ENCODE measurements around the gene LAMA2.
A peak's percentile ranks its signal among the peaks of the same experiment; 100 is the strongest.

LAMA2 gene

GRCh38 chr6:129215916-129216520 is 333.1 kb downstream of the LAMA2 start:
- Histone ChIP-seq H3K14ac (ENCODE audit: low read length in 2 of 2) (no peak overlapping the region), H2BK5ac (ENCODE audit: low read depth, low read length, poor library complexity, severe bottlenecking) (no peak overlapping the region), H4K8ac (ENCODE audit: low read length) (no peak overlapping the region), H3K4me2 (ENCODE audit: low read length, poor library complexity, severe bottlenecking) (no peak overlapping the region), H3K79me1 (replicated peaks; ENCODE audit: low read length, poor library complexity, severe bottlenecking) (no peaks in the 10 kb centered on the region), H3K4ac (ENCODE audit: low read depth in 1 of 2, low read length in 2 of 2) (no peak overlapping the region), H3K4me3 (ENCODE audit: insufficient read depth in 1 of 2, low read depth in 1 of 2, low read length in 2 of 2) (no peak overlapping the region), H3K36me3 (ENCODE audit: control insufficient read depth in 1 of 2, insufficient read depth in 2 of 2, low read depth in 1 of 2, low read length in 2 of 2) (no peaks in the 10 kb centered on the region), H2BK15ac (ENCODE audit: low read depth, poor library complexity, severe bottlenecking) (no peak overlapping the region), H4K91ac (ENCODE audit: low read length) (no peak overlapping the region), H3K4me1 (ENCODE audit: control insufficient read depth, insufficient read depth, low read depth, low read length) (no peaks in the 10 kb centered on the region), H3K9ac (ENCODE audit: low read length) (no peak overlapping the region), H3K23ac (ENCODE audit: low read length in 2 of 2) (no peak overlapping the region), H3K9me3 (ENCODE audit: control insufficient read depth, low read length) (peaks cover 5% of the 10 kb centered on the region), H3K27me3 (ENCODE audit: control insufficient read depth in 1 of 2, insufficient read depth in 1 of 2, low read length in 2 of 2) (no peaks in the 10 kb centered on the region), H3K18ac (ENCODE audit: low read depth in 1 of 2, low read length in 2 of 2) (no peak overlapping the region), H2AFZ (ENCODE audit: low read depth, low read length) (no peak overlapping the region), H3K27ac (ENCODE audit: low read length, poor library complexity, severe bottlenecking) (no peak overlapping the region), H2BK120ac (ENCODE audit: low read depth, low read length) (no peak overlapping the region), H2AK5ac (ENCODE audit: low read length, severe bottlenecking) (no peak overlapping the region), H2BK12ac (ENCODE audit: low read length in 2 of 2) (no peak overlapping the region)
- whole genome bisulfite sequencing, result no CpG with 5 or more reads among the region's 1 CpG
- DNase-seq, result peak; percentile 8

GRCh38 chr6:129217701-129218100 is 334.8 kb downstream of the LAMA2 start:
- Histone ChIP-seq H2BK15ac (ENCODE audit: low read depth, poor library complexity, severe bottlenecking) (no peak overlapping the region), H2BK12ac (ENCODE audit: low read length in 2 of 2) (no peak overlapping the region), H3K27ac (ENCODE audit: low read length, poor library complexity, severe bottlenecking) (no peak overlapping the region), H3K18ac (ENCODE audit: low read depth in 1 of 2, low read length in 2 of 2) (no peak overlapping the region), H3K4me2 (ENCODE audit: low read length, poor library complexity, severe bottlenecking) (no peak overlapping the region), H3K4ac (ENCODE audit: low read depth in 1 of 2, low read length in 2 of 2) (no peak overlapping the region), H3K79me1 (replicated peaks; ENCODE audit: low read length, poor library complexity, severe bottlenecking) (no peaks in the 10 kb centered on the region), H3K27me3 (ENCODE audit: control insufficient read depth in 1 of 2, insufficient read depth in 1 of 2, low read length in 2 of 2) (no peaks in the 10 kb centered on the region), H3K9me3 (ENCODE audit: control insufficient read depth, low read length) (peaks cover 5% of the 10 kb centered on the region), H2BK5ac (ENCODE audit: low read depth, low read length, poor library complexity, severe bottlenecking) (no peak overlapping the region), H2AFZ (ENCODE audit: low read depth, low read length) (no peak overlapping the region), H3K36me3 (ENCODE audit: control insufficient read depth in 1 of 2, insufficient read depth in 2 of 2, low read depth in 1 of 2, low read length in 2 of 2) (no peaks in the 10 kb centered on the region), H3K4me1 (ENCODE audit: control insufficient read depth, insufficient read depth, low read depth, low read length) (no peaks in the 10 kb centered on the region), H4K8ac (ENCODE audit: low read length) (no peak overlapping the region), H3K9ac (ENCODE audit: low read length) (no peak overlapping the region), H2AK5ac (ENCODE audit: low read length, severe bottlenecking) (no peak overlapping the region), H3K23ac (ENCODE audit: low read length in 2 of 2) (no peak overlapping the region), H3K14ac (ENCODE audit: low read length in 2 of 2) (no peak overlapping the region), H4K91ac (ENCODE audit: low read length) (no peak overlapping the region), H3K4me3 (ENCODE audit: insufficient read depth in 1 of 2, low read depth in 1 of 2, low read length in 2 of 2) (no peak overlapping the region), H2BK120ac (ENCODE audit: low read depth, low read length) (no peak overlapping the region)
- DNase-seq, result no peak

- Histone ChIP-seq H3K4me3 (ENCODE audit: insufficient read depth in 1 of 2, low read depth in 1 of 2, low read length in 2 of 2) (no peak overlapping the region), H3K79me1 (replicated peaks; ENCODE audit: low read length, poor library complexity, severe bottlenecking) (no peaks in the 10 kb centered on the region), H4K8ac (ENCODE audit: low read length) (no peak overlapping the region), H2BK5ac (ENCODE audit: low read depth, low read length, poor library complexity, severe bottlenecking) (no peak overlapping the region), H2AK5ac (ENCODE audit: low read length, severe bottlenecking) (no peak overlapping the region), H2BK15ac (ENCODE audit: low read depth, poor library complexity, severe bottlenecking) (no peak overlapping the region), H3K36me3 (ENCODE audit: control insufficient read depth in 1 of 2, insufficient read depth in 2 of 2, low read depth in 1 of 2, low read length in 2 of 2) (no peaks in the 10 kb centered on the region), H3K27me3 (ENCODE audit: control insufficient read depth in 1 of 2, insufficient read depth in 1 of 2, low read length in 2 of 2) (no peaks in the 10 kb centered on the region), H3K18ac (ENCODE audit: low read depth in 1 of 2, low read length in 2 of 2) (no peak overlapping the region), H2AFZ (ENCODE audit: low read depth, low read length) (no peak overlapping the region), H2BK12ac (ENCODE audit: low read length in 2 of 2) (no peak overlapping the region), H3K14ac (ENCODE audit: low read length in 2 of 2) (no peak overlapping the region), H3K4me2 (ENCODE audit: low read length, poor library complexity, severe bottlenecking) (no peak overlapping the region), H2BK120ac (ENCODE audit: low read depth, low read length) (no peak overlapping the region), H3K9me3 (ENCODE audit: control insufficient read depth, low read length) (no peaks in the 10 kb centered on the region), H3K4me1 (ENCODE audit: control insufficient read depth, insufficient read depth, low read depth, low read length) (no peaks in the 10 kb centered on the region), H3K4ac (ENCODE audit: low read depth in 1 of 2, low read length in 2 of 2) (no peak overlapping the region), H3K23ac (ENCODE audit: low read length in 2 of 2) (no peak overlapping the region), H4K91ac (ENCODE audit: low read length) (no peak overlapping the region), H3K27ac (ENCODE audit: low read length, poor library complexity, severe bottlenecking) (no peak overlapping the region), H3K9ac (ENCODE audit: low read length) (no peak overlapping the region)
- DNase-seq, result no peak
- WGBS, result 96% methylated on average over 8 of the region's 9 CpGs
These were observed 350.7 kb downstream of the LAMA2 start for GRCh38 chr6:129233458-129234134.

- DNase-seq, result no peak
- no peak overlapping the region for H3K4me2 ChIP-seq (ENCODE audit: low read length, poor library complexity, severe bottlenecking)
- no peaks in the 10 kb centered on the region for H3K79me1 ChIP-seq (replicated peaks; ENCODE audit: low read length, poor library complexity, severe bottlenecking)
- H2BK15ac ChIP-seq (ENCODE audit: low read depth, poor library complexity, severe bottlenecking), result no peak overlapping the region
- no peaks in the 10 kb centered on the region for H3K4me1 ChIP-seq (ENCODE audit: control insufficient read depth, insufficient read depth, low read depth, low read length)
- H3K4ac ChIP-seq (ENCODE audit: low read depth in 1 of 2, low read length in 2 of 2), result no peak overlapping the region
- H3K36me3 ChIP-seq (ENCODE audit: control insufficient read depth in 1 of 2, insufficient read depth in 2 of 2, low read depth in 1 of 2, low read length in 2 of 2), result no peaks in the 10 kb centered on the region
- no peaks in the 10 kb centered on the region for H3K9me3 ChIP-seq (ENCODE audit: control insufficient read depth, low read length)
- H2AK5ac ChIP-seq (ENCODE audit: low read length, severe bottlenecking), result no peak overlapping the region
- H2AFZ ChIP-seq (ENCODE audit: low read depth, low read length), result no peak overlapping the region
- H3K27me3 ChIP-seq (ENCODE audit: control insufficient read depth in 1 of 2, insufficient read depth in 1 of 2, low read length in 2 of 2), result no peaks in the 10 kb centered on the region
- WGBS, result 89% methylated on average over 1 of the region's 2 CpGs
- no peak overlapping the region for H4K8ac ChIP-seq (ENCODE audit: low read length)
- H3K18ac ChIP-seq (ENCODE audit: low read depth in 1 of 2, low read length in 2 of 2), result no peak overlapping the region
- no peak overlapping the region for H2BK12ac ChIP-seq (ENCODE audit: low read length in 2 of 2)
- peak overlapping the region in 1 of 2 experiments; percentile 42 for H3K4me3 ChIP-seq (ENCODE audit: insufficient read depth in 1 of 2, low read depth in 1 of 2, low read length in 2 of 2)
- peak overlapping the region; percentile 77 for H3K9ac ChIP-seq (ENCODE audit: low read length)
- no peak overlapping the region for H2BK5ac ChIP-seq (ENCODE audit: low read depth, low read length, poor library complexity, severe bottlenecking)
- no peak overlapping the region for H3K27ac ChIP-seq (ENCODE audit: low read length, poor library complexity, severe bottlenecking)
- H4K91ac ChIP-seq (ENCODE audit: low read length), result no peak overlapping the region
- no peak overlapping the region for H3K23ac ChIP-seq (ENCODE audit: low read length in 2 of 2)
- no peak overlapping the region for H3K14ac ChIP-seq (ENCODE audit: low read length in 2 of 2)
- no peak overlapping the region for H2BK120ac ChIP-seq (ENCODE audit: low read depth, low read length)
These were observed 352.4 kb downstream of the LAMA2 start for GRCh38 chr6:129235167-129236000.

Data from mesenchymal stem cell (in vitro differentiated cells and primary cell).